GM12878 (cell line): ENCODE measurements around the gene PSMA1. TPM values are rescaled to one million over a fixed set of nuclear protein-coding genes. Genes with fewer than 3 reads are reported as not detected.

ENCODE experiments used
- ATAC-seq: fragments of 200-7000 bp; cut with Tn5 transposase; 3 replicates; pipeline ENCODE4 v1.9.1; 2020; ENCODE audit warnings: mild to moderate bottlenecking, moderate library complexity
- BruUV-seq: library from RNA; stranded (reverse); fragments of 400-500 nt; replicated peaks from 2 replicates; lab custom pipeline; 2021; lab: Mats Ljungman, UMichigan
- CTCF ChIA-PET: fragments of 300-600 bp; sonication (Branson Sonifier 250); formaldehyde crosslinking; extraction: SDS; loops from one replicate; lab custom pipeline; 2021; ENCODE audit warnings: inconsistent platforms; lab: Yijun Ruan, JAX
- POLR2A ChIA-PET: fragments of 350-600 bp; formaldehyde crosslinking; extraction: SDS; loops from one replicate; lab custom pipeline; 2021; ENCODE audit warnings: inconsistent platforms; lab: Charles Lee
- RAD21 ChIA-PET: fragments of 300-600 bp; sonication (Branson Sonifier 250); formaldehyde crosslinking; loops from one replicate; lab custom pipeline; 2023; ENCODE audit warnings: antibody characterized with exemption; ENCODE audit not compliant: unreplicated experiment; lab: Charles Lee
- SMC1A ChIA-PET: fragments of 300-600 bp; sonication (Branson Sonifier 250); formaldehyde crosslinking; loops from one replicate; lab custom pipeline; 2023; ENCODE audit not compliant: unreplicated experiment, uncharacterized antibody; lab: Charles Lee
- DNase-seq: peaks from one replicate; pipeline ENCODE4 v3.0.0-alpha.2; 2011; ENCODE audit warnings: low read depth, low spot score
- FAIRE-seq: peaks from 3 replicates; lab custom pipeline; 2011; peaks lifted over from hg19 to GRCh38; lab: Jason Lieb, UNC
- H2AFZ ChIP-seq: 2 replicates; pipeline ENCODE4 v1.6.0; 2011; ENCODE audit warnings: low read depth, low read length, control low read depth; ENCODE audit not compliant: control insufficient read depth
- H3K27ac ChIP-seq: 2 replicates; pipeline ENCODE4 v1.5.1; 2011; ENCODE audit warnings: control low read depth; ENCODE audit not compliant: control insufficient read depth, insufficient read depth
- H3K27me3 ChIP-seq, 2 experiments: replicated peaks in 1 of 2; 2 replicates each; pipeline versions ENCODE4 v1.6.0 to v1.6.1; 2011; ENCODE audit warnings: low read length in 1 of 2; ENCODE audit not compliant: control insufficient read depth in 2 of 2, insufficient read depth in 2 of 2
- H3K36me3 ChIP-seq, 2 experiments: 2 replicates each; pipeline ENCODE4 v1.5.1; 2011; ENCODE audit warnings: low read length in 1 of 2; ENCODE audit not compliant: control insufficient read depth in 2 of 2, insufficient read depth in 2 of 2
- H3K4me1 ChIP-seq: 2 replicates; pipeline ENCODE4 v1.6.1; 2011; ENCODE audit warnings: mild to moderate bottlenecking, low read length, moderate library complexity, mixed read lengths; ENCODE audit not compliant: control insufficient read depth, insufficient read depth
- H3K4me2 ChIP-seq: 2 replicates; pipeline ENCODE4 v1.6.0; 2011; ENCODE audit warnings: control low read depth; ENCODE audit not compliant: control insufficient read depth, insufficient read depth
- H3K4me3 ChIP-seq: fragments of 200-600 bp; sonication (generic); 2 replicates; pipeline ENCODE4 v1.5.1; 2016
- H3K79me2 ChIP-seq: 2 replicates; pipeline ENCODE4 v1.6.0; 2011; ENCODE audit warnings: low read length; ENCODE audit not compliant: control insufficient read depth, insufficient read depth
- H3K9ac ChIP-seq: 2 replicates; pipeline ENCODE4 v1.8.0; 2011; ENCODE audit warnings: low read length, control low read depth, mixed read lengths; ENCODE audit not compliant: control insufficient read depth, insufficient read depth
- H3K9me3 ChIP-seq: replicated peaks from 3 replicates; pipeline ENCODE4 v1.5.1; 2011; ENCODE audit warnings: mild to moderate bottlenecking, low read length; ENCODE audit not compliant: control insufficient read depth, insufficient read depth
- H4K20me1 ChIP-seq: 2 replicates; pipeline ENCODE4 v1.6.0; 2011; ENCODE audit not compliant: control insufficient read depth, insufficient read depth
- BCL11A ChIP-seq: IDR thresholded peaks from 2 replicates; pipeline ENCODE4 v1.6.1; 2011; ENCODE audit warnings: low read depth, low read length
- CHD1 ChIP-seq: IDR thresholded peaks from 2 replicates; pipeline ENCODE4 v1.6.1; 2012; ENCODE audit warnings: low read depth, low read length, improper control_type of control experiment
- EED ChIP-seq: sonication (generic); IDR thresholded peaks from 2 replicates; pipeline ENCODE4 v1.6.1; 2016; ENCODE audit warnings: antibody characterized with exemption, low read depth
- ESRRA ChIP-seq: IDR thresholded peaks from 2 replicates; pipeline ENCODE4 v1.6.1; 2012; ENCODE audit warnings: mild to moderate bottlenecking, low read length, improper control_type of control experiment
- EZH2 ChIP-seq: IDR thresholded peaks from 2 replicates; pipeline ENCODE4 v1.6.1; 2012; ENCODE audit warnings: low read depth, mild to moderate bottlenecking, control low read depth, inconsistent platforms, low read length, borderline replicate concordance; ENCODE audit not compliant: control insufficient read depth
- GABPA ChIP-seq: IDR thresholded peaks from 2 replicates; pipeline ENCODE4 v1.6.1; 2014; ENCODE audit warnings: antibody characterized with exemption, low read depth, mild to moderate bottlenecking, inconsistent platforms
- HCFC1 ChIP-seq: fragments of 150-350 bp; IDR thresholded peaks from 2 replicates; pipeline ENCODE4 v1.6.1; 2014; ENCODE audit warnings: low read length
- HSF1 ChIP-seq: fragments of 150-350 bp; IDR thresholded peaks from 2 replicates; pipeline ENCODE4 v1.6.1; 2014; ENCODE audit warnings: mild to moderate bottlenecking, low read depth, low read length
- KLF5 ChIP-seq: fragments of 450-650 bp; IDR thresholded peaks from 2 replicates; pipeline ENCODE4 v1.6.1; 2014; ENCODE audit warnings: mild to moderate bottlenecking; ENCODE audit not compliant: partially characterized antibody
- MXI1 ChIP-seq: fragments of 150-350 bp; IDR thresholded peaks from 2 replicates; pipeline ENCODE4 v1.6.1; 2011; ENCODE audit warnings: low read depth, mild to moderate bottlenecking, inconsistent platforms, low read length, improper control_type of control experiment
- MYC ChIP-seq: IDR thresholded peaks from 2 replicates; pipeline ENCODE4 v1.6.1; 2011; ENCODE audit warnings: mild to moderate bottlenecking, low read length, moderate library complexity, inconsistent platforms; ENCODE audit not compliant: insufficient read depth, insufficient replicate concordance, insufficient read length, severe bottlenecking
- NFYB ChIP-seq: IDR thresholded peaks from 2 replicates; pipeline ENCODE4 v1.6.1; 2011; ENCODE audit warnings: low read depth, mild to moderate bottlenecking, low read length, improper control_type of control experiment, moderate library complexity; ENCODE audit not compliant: insufficient read depth
- POLR2AphosphoS5 ChIP-seq: IDR thresholded peaks from 2 replicates; pipeline ENCODE4 v1.6.1; 2011; ENCODE audit warnings: mild to moderate bottlenecking, low read length, inconsistent platforms
- RAD21 ChIP-seq: IDR thresholded peaks from 2 replicates; pipeline ENCODE4 v1.6.1; 2011; ENCODE audit warnings: mild to moderate bottlenecking, low read depth, low read length, moderate library complexity; ENCODE audit not compliant: insufficient read depth
- SP1 ChIP-seq: IDR thresholded peaks from one replicate; pipeline ENCODE4 v1.6.1; 2011; ENCODE audit warnings: low read depth, low read length
- TAF1 ChIP-seq: IDR thresholded peaks from 2 replicates; pipeline ENCODE4 v1.6.1; 2011; ENCODE audit warnings: mild to moderate bottlenecking, low read depth, low read length, borderline replicate concordance
- USF1 ChIP-seq: IDR thresholded peaks from 2 replicates; pipeline ENCODE4 v1.6.1; 2011; ENCODE audit warnings: borderline replicate concordance, low read depth, mild to moderate bottlenecking, moderate library complexity, mixed read lengths, low read length; ENCODE audit not compliant: insufficient read depth; ENCODE audit errors: extremely low read length
- ZNF622 ChIP-seq: fragments of 450-650 bp; IDR thresholded peaks from 2 replicates; pipeline ENCODE4 v1.6.1; 2017; ENCODE audit warnings: mild to moderate bottlenecking, inconsistent platforms
- WGBS: methylation state at CpG from one replicate; pipeline ENCODE4 v1.1.6; 2016; ENCODE audit warnings: low lambda C conversion rate; ENCODE audit not compliant: insufficient replicate concordance, insufficient coverage; ENCODE audit errors: missing lambda C conversion rate; 5-methylcytosine and 5-hydroxymethylcytosine counted together
- in situ Hi-C: fragments of 300-500 bp; cut with MboI; formaldehyde crosslinking; loops from 9 replicates; pipeline ENCODE4 v1.14.3; 2018; ENCODE audit warnings: mixed read lengths
- intact Hi-C: fragments of 100-400 bp; cut with micrococcal nuclease; formaldehyde crosslinking; loops from one replicate; pipeline ENCODE4 v1.14.2; 2022; ENCODE audit not compliant: unreplicated experiment
- polyA plus RNA-seq, 11 experiments: library from polyadenylated mRNA; depleted of rRNA in 4 of 11; unstranded in 6 of 11; stranded (reverse) in 5 of 11; fragments of >200 nt; fragmentation: Nextera tagmentation in 4 of 11; fragmentation: Illumina TruSeq in 1 of 11; extraction: Ambion mirVana in 4 of 11; extraction: Trizol in 1 of 11; gene quantifications; 1 replicate in 1 of 11; 2 replicates in 10 of 11; pipeline versions ENCODE4 v1.2.1 to v1.2.3, GENCODE V29; 2011 to 2016; ENCODE audit warnings: inconsistent platforms in 2 of 11, missing spikeins in 2 of 11, low read depth in 1 of 11
- total RNA-seq, 4 experiments: library from RNA; depleted of rRNA in 3 of 4; stranded (reverse); fragments of >200 nt in 3 of 4; fragmentation: Illumina TruSeq in 1 of 4; extraction: Trizol in 1 of 4; gene quantifications; 2 replicates each; pipeline versions ENCODE4 v1.2.1 to v1.2.3, GENCODE V29; 2013 to 2021

PSMA1 gene
- total and polyA plus RNA-seq, 10 of the 15 experiments (the other 5 are each of a cell fraction or from before 2014, with no cell fraction given): 185 to 678 (median 299) TPM

GRCh38 chr11:14529321-14529720 is 9.1 kb upstream of the PSMA1 start:
- intact Hi-C loops: no loop called here
- POLR2A ChIA-PET: no interaction called here
- CTCF ChIA-PET: interaction anchor here (6.5 kb wide), 1 partner anchor 378 kb away, joined by 37 read pairs; no protein-coding TSS in a partner anchor
- Histone ChIP-seq H3K36me3 (no peaks in the 10 kb centered on the region), H3K9ac (no peak overlapping the region), H3K4me3 (no peak overlapping the region), H3K9me3 (no peaks in the 10 kb centered on the region), H3K27ac (no peak overlapping the region), H2AFZ (no peak overlapping the region), H4K20me1 (no peaks in the 10 kb centered on the region), H3K4me2 (no peak overlapping the region), H3K4me1 (no peaks in the 10 kb centered on the region), H3K27me3 (no peaks in the 10 kb centered on the region), H3K79me2 (no peaks in the 10 kb centered on the region)
- FAIRE-seq: no peak
- ATAC-seq: no peak
- WGBS: 94% methylated on average over 3 of the region's 3 CpGs
- SMC1A ChIA-PET: no interaction called here
- no peak for TF ChIP-seq HSF1
- no peak for TF ChIP-seq GABPA
- no peak for TF ChIP-seq MYC
- no peak for TF ChIP-seq HCFC1
- TF ChIP-seq MXI1: no peak
- no peak for TF ChIP-seq RAD21
- TF ChIP-seq CHD1: no peak
- TF ChIP-seq ZNF622: no peak
- TF ChIP-seq POLR2AphosphoS5: no peak
- TF ChIP-seq NFYB: no peak
- TF ChIP-seq SP1: no peak
- no peak for TF ChIP-seq ESRRA
- no peak for TF ChIP-seq BCL11A
- no peak for TF ChIP-seq KLF5
- TF ChIP-seq EED: no peak
- no peak for TF ChIP-seq TAF1
- no peak for TF ChIP-seq USF1
- TF ChIP-seq EZH2: no peak
- BruUV-seq: no TSS peak
- RAD21 ChIA-PET: no interaction called here
- DNase-seq: no peak
- in situ Hi-C loops: loop anchor here (25.0 kb wide), 1 partner anchor 233 kb away; no protein-coding TSS in a partner anchor
